Measurements from ENCODE around the gene HS1BP3.

HS1BP3 gene

GRCh38 chr2:20662308-20662937, 11.5 kb upstream of the HS1BP3 start:
- DNase-seq: no peak

DNA sequence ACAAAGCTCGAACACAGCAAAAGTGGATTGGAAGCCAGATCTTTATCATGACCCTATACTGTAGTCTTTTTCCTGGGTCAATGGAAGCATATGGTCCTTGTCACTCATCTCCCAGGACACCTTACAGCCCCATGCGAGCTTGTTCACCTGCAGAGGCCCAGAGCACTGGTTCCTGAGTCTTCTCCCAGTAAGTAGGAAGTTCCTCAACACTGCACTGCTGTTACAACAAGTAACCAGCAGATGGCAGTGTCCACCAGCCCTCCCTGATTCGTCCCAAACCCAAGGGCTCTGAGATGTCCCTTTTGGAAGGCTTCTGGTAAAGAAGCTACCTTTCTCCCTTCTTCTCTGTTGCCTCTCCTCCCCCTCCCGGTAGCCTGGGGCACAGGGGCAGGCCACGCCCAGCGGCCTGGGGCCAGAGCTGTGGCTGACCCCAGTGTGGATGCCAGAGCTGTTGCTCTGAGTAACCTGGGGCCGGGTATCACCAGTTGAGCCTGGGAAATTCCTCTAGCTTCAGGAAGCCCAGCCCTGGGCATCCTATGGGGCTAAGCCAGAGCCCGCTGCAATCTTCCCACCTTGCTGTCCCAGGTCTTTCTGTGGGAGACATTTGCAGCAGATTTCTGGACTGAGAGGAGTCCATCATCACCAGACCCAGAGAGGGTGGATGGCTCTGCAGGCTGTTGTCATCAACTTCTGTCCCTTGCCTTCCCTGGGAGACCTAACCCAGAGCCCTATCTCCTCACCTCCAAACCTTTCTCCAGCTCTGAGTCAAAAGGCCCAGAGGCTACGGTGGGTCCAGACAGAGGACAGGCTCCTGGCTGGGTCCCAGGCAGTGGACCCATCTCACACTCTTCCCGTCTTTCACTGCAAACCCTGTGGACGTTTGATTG, 10.8 kb upstream of the HS1BP3 start:
- peak; percentile 63 for DNase-seq

GRCh38 chr2:20660506-20661420, 9.9 kb upstream of the HS1BP3 start:
- no peak for DNase-seq

DNA sequence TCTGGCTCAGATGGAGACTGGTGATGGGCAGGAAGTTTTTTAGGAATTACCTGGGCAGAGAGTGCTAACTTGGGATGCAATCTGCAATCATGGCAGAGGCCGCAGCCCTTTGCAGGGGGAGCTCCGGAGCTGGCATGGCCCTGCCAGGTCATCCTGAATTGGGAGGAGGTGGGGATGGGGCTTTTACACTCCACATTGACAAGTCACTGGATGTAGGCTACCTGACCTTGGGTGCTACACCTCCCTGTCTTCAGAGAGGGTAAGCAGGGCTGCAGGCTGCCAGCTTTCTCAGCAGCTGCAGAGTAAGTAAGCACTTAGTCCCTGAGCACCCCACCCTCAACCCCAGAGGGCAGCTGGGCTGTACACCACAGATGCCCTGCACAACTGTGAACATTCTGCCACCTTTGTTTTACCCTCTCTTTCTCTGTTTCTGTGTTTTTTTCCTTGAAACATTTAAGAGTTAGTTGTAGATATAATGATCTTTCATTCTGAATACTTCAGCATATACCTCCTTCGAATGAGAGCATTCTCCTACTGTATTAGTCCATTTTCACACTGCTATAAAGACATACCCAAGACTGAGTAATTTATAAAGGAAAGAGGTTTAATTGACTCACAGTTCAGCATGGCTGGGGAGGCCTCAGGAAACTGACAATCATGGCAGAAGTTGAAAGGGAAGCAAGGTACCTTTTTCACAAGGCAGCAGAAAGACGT, 6.8 kb upstream of the HS1BP3 start:
- no peak for DNase-seq

DNA sequence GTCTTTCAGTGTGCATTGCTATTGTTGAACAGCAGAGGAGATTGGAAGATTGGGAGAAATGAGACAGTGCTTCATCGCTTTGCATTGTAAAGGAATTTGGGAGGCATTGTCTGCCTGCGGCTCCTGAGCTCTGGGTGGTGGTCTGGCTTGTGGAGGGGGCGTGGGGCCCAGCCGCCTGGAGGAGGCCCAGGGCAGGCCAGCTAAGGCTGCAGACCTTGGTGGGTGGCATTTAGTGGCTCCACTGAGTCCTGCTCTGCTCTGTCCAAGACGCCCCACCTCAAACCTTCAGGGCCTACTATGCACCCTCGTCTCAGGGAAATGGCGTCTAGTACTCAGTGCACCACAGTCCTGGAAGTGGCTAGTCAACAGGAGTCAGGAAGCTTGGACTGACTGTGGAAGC, 5.7 kb upstream of the HS1BP3 start:
- no peak for DNase-seq

GRCh38 chr2:20654535-20654813, 3.6 kb upstream of the HS1BP3 start:
- DNase-seq: no peak

GRCh38 chr2:20653695-20654534, 3.0 kb upstream of the HS1BP3 start:
- DNase-seq: no peak

GRCh38 chr2:20652673-20653575, 2.0 kb upstream of the HS1BP3 start:
- DNase-seq: no peak

- no peak for DNase-seq
These were observed 1.2 kb upstream of the HS1BP3 start for GRCh38 chr2:20652141-20652540.

DNA sequence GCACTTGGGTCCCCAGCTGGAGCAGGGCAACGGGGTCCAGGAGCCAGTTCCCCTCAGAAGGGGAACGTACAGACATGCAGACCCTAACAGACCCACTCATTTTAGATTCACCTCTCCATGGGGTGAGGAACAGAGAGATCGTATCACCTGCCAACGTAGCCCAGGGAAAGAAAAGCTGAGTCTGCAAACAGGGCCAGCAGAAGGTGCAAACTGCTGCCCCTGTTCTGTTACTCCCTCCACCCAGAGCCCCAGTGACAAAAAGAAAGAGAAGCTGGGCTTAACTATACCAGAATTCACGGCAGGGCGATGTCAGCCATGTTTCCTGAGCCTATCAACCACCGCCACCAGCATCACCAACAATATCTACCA, 817 bp upstream of the HS1BP3 start:
- DNase-seq: no peak

DNA sequence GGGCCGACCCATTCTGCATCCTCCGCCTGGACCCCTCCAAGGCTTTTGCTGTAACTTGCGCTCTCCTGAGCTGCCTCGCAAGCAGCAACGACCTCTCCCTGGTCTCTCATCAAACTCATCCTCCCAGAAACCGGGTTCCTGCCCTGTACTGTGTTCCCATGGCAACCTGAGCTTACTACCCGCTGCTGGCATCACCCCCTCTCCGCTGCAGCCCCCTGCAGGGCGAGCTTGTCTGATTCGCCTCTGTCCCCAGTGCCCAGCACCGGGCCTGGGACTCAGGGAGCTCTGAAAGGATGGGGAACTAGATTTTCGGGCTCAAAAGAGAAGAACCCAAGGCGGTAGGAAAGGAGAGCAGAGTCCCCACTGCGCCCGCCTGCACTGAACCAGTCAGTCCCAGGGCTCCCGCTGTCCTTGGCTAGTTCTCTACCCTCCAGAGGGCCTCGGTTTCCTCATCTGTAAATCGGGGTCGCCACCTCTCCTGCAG, 463 bp downstream of the HS1BP3 start:
- no peak for DNase-seq

- DNase-seq: no peak
These were observed 922 bp downstream of the HS1BP3 start for GRCh38 chr2:20649976-20650375.

- DNase-seq: no peak
These were observed 1.3 kb downstream of the HS1BP3 start for GRCh38 chr2:20649576-20649975.

- DNase-seq: no peak
These were observed 2.1 kb downstream of the HS1BP3 start for GRCh38 chr2:20648831-20649230.

GRCh38 chr2:20648206-20648605, 2.7 kb downstream of the HS1BP3 start:
- no peak for DNase-seq

- no peak for DNase-seq
These were observed 3.2 kb downstream of the HS1BP3 start for GRCh38 chr2:20647738-20648137.

- no peak for DNase-seq
These were observed 3.7 kb downstream of the HS1BP3 start for GRCh38 chr2:20647211-20647610.

DNA sequence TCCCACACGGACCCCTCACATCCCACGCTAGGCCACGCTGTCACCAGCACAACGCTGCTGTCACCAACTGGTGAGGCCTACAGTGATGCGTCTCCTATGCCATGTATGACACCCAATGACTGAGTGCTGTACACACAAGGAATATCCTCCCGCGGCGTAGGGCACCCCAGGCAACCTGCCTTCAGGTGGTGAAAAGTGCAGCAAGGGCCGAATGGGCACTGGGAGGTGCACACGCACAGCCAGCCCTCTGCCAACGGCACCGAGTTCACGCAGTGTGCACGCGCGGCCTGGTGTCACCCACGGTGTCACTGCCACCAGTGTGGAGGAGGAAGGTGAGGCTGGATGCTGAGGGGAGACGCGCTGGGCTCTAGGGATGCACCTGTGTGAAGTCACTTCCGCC, 4.5 kb downstream of the HS1BP3 start:
- no peak for DNase-seq

DNA sequence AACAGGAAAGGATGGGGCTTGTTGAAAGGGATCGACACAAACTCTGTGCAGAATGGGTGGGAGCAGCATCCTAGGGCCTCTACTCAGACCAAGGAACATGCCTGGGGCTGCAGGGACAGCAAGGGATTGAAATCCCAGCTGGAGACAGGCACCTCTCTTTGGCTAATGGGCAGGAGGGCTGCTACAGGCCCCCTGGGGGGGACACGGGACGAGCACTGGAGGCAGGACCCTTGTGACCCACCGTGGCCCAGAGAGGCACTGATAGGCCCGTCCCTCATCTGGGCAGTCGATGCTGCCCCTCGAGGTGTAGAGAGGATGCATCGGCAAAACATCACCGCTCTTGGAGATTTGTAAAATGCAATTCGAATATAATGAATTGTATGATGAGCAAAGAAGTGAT, 5.1 kb downstream of the HS1BP3 start:
- no peak for DNase-seq

- DNase-seq: no peak
These were observed 5.6 kb downstream of the HS1BP3 start for GRCh38 chr2:20645301-20645701.

DNA sequence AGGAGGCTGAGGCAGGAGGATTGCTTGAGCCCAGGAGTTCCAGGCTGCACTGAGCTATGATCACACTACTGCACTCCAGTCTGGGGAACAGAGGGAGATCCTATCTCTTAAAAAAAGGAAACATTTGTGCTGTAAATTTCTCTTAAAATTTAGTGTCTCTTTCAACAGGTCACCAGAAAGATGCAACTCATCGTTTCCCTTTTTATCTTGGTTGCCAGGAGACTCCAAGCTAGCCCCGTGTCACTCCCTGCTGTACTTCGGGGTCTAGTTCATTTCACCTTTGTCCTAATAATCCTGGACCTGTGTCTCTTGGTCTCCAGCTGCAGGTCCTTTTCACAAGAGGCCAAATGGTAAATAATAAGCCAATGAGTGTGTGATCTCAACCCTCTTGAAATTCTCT, 7.1 kb downstream of the HS1BP3 start:
- no peak for DNase-seq

Measured in activated CD8-positive, alpha-beta memory T cell treated with anti-CD3 and anti-CD28 coated beads, Interleukin-2, amount 50 U/mL, for 4 hours (primary cell).